Testis (tissue), 2 donors: ENCODE measurements around the gene PCK1.

ENCODE experiments used
- CTCF ChIP-seq, 3 experiments: fragments of 450-650 bp in 2 of 3; fragments of 200-600 bp in 1 of 3; sonication (generic) in 1 of 3; IDR thresholded peaks; one replicate each; pipeline ENCODE4 v1.5.1; 2016 to 2019; ENCODE audit warnings: antibody characterized with exemption in 3 of 3, mild to moderate bottlenecking in 2 of 3, moderate library complexity in 1 of 3
- POLR2A ChIP-seq: fragments of 450-650 bp; IDR thresholded peaks from one replicate; pipeline ENCODE4 v1.6.1; 2017; ENCODE audit warnings: antibody characterized with exemption, mild to moderate bottlenecking, moderate library complexity

GRCh38 chr20:57610261-57610952, 49.5 kb downstream of the PCK1 start:
- TF ChIP-seq CTCF (IDR thresholded peaks at IDR 0.05), result no peak
- no peak for TF ChIP-seq POLR2A
